ENCODE data around the gene TCF12. TPM values are rescaled to one million over a fixed set of nuclear protein-coding genes. Genes with fewer than 3 reads are reported as not detected.

TCF12 gene
- total RNA-seq, 1 experiment from 2014 or later: 76.7 TPM

DNA sequence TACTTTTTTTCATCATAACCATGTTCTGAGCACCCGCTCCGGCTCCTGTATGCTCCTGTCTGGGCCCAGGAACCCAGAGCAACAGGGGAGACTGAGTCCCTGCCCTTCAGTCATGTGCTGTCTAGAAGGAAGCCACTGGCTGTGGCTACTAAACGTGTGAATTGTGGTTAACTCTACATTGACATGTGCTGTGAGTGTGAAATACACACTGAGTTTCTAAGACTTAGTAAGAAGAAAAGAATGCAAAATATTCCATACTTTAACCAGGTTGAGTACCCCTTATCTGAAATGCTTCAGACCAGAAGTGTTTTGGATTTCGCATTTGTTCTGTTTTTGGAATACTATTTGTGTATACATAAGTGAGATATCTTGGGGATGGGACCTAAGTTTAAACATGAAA lies 415.0 kb downstream of the TCF12 start:
- H3K4me2 ChIP-seq (ENCODE audit: insufficient read depth, insufficient read length, low read length): no peak overlapping the region

More for the DNA sequence above, 415.0 kb downstream of the TCF12 start:
- Histone ChIP-seq H4K20me1 (ENCODE audit: control insufficient read depth, insufficient read depth, insufficient read length) (no peaks in the 10 kb centered on the region), H3K4ac (ENCODE audit: low read depth, low read length) (no peak overlapping the region), H3K79me2 (ENCODE audit: insufficient read depth, low read length) (no peaks in the 10 kb centered on the region), H2BK12ac (ENCODE audit: insufficient read length, low read depth, low read length) (no peak overlapping the region), H3K18ac (ENCODE audit: insufficient read length, low read depth, low read length) (no peak overlapping the region), H3K14ac (ENCODE audit: insufficient read depth, low read length) (no peak overlapping the region), H3K27ac (ENCODE audit: insufficient read length, low read depth, low read length) (no peak overlapping the region), H3K4me1 (ENCODE audit: insufficient read depth, low read length) (no peaks in the 10 kb centered on the region), H3K27me3 (ENCODE audit: insufficient read depth, low read length) (no peaks in the 10 kb centered on the region), H4K8ac (replicated peaks; ENCODE audit: insufficient read length, low read depth, low read length) (no peak overlapping the region), H2AFZ (ENCODE audit: low read length) (no peak overlapping the region), H2BK15ac (ENCODE audit: low read depth, low read length) (no peak overlapping the region), H3K23me2 (ENCODE audit: insufficient read length, low read depth, low read length, poor library complexity, severe bottlenecking) (no peaks in the 10 kb centered on the region), H3K56ac (ENCODE audit: insufficient read length, low read depth, low read length) (no peak overlapping the region), H3K23ac (ENCODE audit: insufficient read length, low read depth, low read length) (no peak overlapping the region), H3K9ac (ENCODE audit: extremely low read depth, insufficient read length, low read length) (no peak overlapping the region), H3T11ph (ENCODE audit: low read length) (no peak overlapping the region), H3K79me1 (ENCODE audit: insufficient read depth, low read depth, low read length, poor library complexity, severe bottlenecking) (no peaks in the 10 kb centered on the region), H2BK5ac (ENCODE audit: insufficient read length, low read length) (no peak overlapping the region), H2BK120ac (ENCODE audit: low read depth, low read length, poor library complexity, severe bottlenecking) (no peak overlapping the region), H2BK20ac (ENCODE audit: low read depth, low read length, poor library complexity, severe bottlenecking) (no peak overlapping the region), H4K5ac (ENCODE audit: insufficient read length, low read depth, low read length) (no peak overlapping the region), H2AK5ac (ENCODE audit: insufficient read length, low read length) (no peak overlapping the region), H3K9me3 (ENCODE audit: control insufficient read depth, low read depth, low read length) (no peaks in the 10 kb centered on the region), H4K91ac (ENCODE audit: insufficient read length, low read depth, low read length) (no peak overlapping the region)
- TF ChIP-seq, protein P1, sequence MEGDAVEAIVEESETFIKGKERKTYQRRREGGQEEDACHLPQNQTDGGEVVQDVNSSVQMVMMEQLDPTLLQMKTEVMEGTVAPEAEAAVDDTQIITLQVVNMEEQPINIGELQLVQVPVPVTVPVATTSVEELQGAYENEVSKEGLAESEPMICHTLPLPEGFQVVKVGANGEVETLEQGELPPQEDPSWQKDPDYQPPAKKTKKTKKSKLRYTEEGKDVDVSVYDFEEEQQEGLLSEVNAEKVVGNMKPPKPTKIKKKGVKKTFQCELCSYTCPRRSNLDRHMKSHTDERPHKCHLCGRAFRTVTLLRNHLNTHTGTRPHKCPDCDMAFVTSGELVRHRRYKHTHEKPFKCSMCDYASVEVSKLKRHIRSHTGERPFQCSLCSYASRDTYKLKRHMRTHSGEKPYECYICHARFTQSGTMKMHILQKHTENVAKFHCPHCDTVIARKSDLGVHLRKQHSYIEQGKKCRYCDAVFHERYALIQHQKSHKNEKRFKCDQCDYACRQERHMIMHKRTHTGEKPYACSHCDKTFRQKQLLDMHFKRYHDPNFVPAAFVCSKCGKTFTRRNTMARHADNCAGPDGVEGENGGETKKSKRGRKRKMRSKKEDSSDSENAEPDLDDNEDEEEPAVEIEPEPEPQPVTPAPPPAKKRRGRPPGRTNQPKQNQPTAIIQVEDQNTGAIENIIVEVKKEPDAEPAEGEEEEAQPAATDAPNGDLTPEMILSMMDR (conservative IDR thresholded peaks at IDR 0.05): no peak
- WGBS (ENCODE audit: extremely low coverage, insufficient read length, low lambda C conversion rate): no CpG with 5 or more reads among the region's 4 CpGs
- Mint-ChIP-seq H3K27ac (no peak overlapping the region), H3K9me3 (no peaks in the 10 kb centered on the region), H3K4me1 (peaks cover 12 to 13% of the 10 kb centered on the region in 2 experiments), H3K4me3 (no peak overlapping the region), H3K27me3 (ENCODE audit: low read depth) (no peaks in the 10 kb centered on the region), H3K36me3 (ENCODE audit: insufficient read depth in 1 of 3, low read depth in 3 of 3) (no peaks in the 10 kb centered on the region)
- no peak for DNase-seq

All from H9 (cell line).